GM19239 (cell line): ENCODE measurements around the gene SCGB1C2.
"Not testable (repeated sequence)": the region's sequence is repeated elsewhere in the genome, so short reads cannot be mapped to it uniquely, and the experiment has no call there.

ENCODE experiments used
- DNase-seq: peaks from one replicate; pipeline ENCODE4 v3.0.0; 2011; ENCODE audit warnings: low spot score; ENCODE audit not compliant: insufficient read length
- FAIRE-seq: peaks from 2 replicates; lab custom pipeline; 2011; peaks lifted over from hg19 to GRCh38; lab: Jason Lieb, UNC

Gene SCGB1C2

GRCh38 chr17:137166-137807 lies at the start of gene SCGB1C2:
Gene SCGB1C2 (plus strand): TSS chr17:137569. CDS start chr17:137591, 22 bp downstream.
- not testable (repeated sequence) for DNase-seq, FAIRE-seq

- not testable (repeated sequence) for FAIRE-seq, DNase-seq
Observed at GRCh38 chr17:113111-113510, 24.3 kb upstream of the SCGB1C2 start.

GRCh38 chr17:118339-118917 lies 18.9 kb upstream of the SCGB1C2 start:
- FAIRE-seq = not testable (repeated sequence)

GRCh38 chr17:133932-134331 lies 3.4 kb upstream of the SCGB1C2 start:
- DNase-seq, FAIRE-seq: not testable (repeated sequence)

More at GRCh38 chr17:118339-118917, 18.9 kb upstream of the SCGB1C2 start:
- DNase-seq = not testable (repeated sequence)

GRCh38 chr17:134332-134785 lies 3.0 kb upstream of the SCGB1C2 start:
- FAIRE-seq = not testable (repeated sequence)

GRCh38 chr17:135022-135421 lies 2.3 kb upstream of the SCGB1C2 start:
- not testable (repeated sequence) for FAIRE-seq, DNase-seq

More at GRCh38 chr17:134332-134785, 3.0 kb upstream of the SCGB1C2 start:
- not testable (repeated sequence) for DNase-seq

GRCh38 chr17:135895-136294 lies 1.5 kb upstream of the SCGB1C2 start:
- FAIRE-seq = not testable (repeated sequence)

GRCh38 chr17:136531-136930 lies 838 bp upstream of the SCGB1C2 start:
- FAIRE-seq, DNase-seq: not testable (repeated sequence)

More at GRCh38 chr17:135895-136294, 1.5 kb upstream of the SCGB1C2 start:
- not testable (repeated sequence) for DNase-seq

GRCh38 chr17:139401-140205 lies 2.2 kb downstream of the SCGB1C2 start:
- DNase-seq, FAIRE-seq: not testable (repeated sequence)

GRCh38 chr17:142102-142661 lies 4.8 kb downstream of the SCGB1C2 start:
- FAIRE-seq (no peak), DNase-seq (no peak)

- DNase-seq = no peak
- no peak for FAIRE-seq
Observed at GRCh38 chr17:142876-143784, 5.8 kb downstream of the SCGB1C2 start.

- FAIRE-seq (no peak), DNase-seq (peak; percentile 89)
Observed at GRCh38 chr17:143785-144281, 6.5 kb downstream of the SCGB1C2 start.

GRCh38 chr17:144936-145670 lies 7.7 kb downstream of the SCGB1C2 start:
- DNase-seq = no peak
- no peak for FAIRE-seq

- no peak for FAIRE-seq
- no peak for DNase-seq
Observed at GRCh38 chr17:145671-146541, 8.5 kb downstream of the SCGB1C2 start.

- FAIRE-seq (no peak), DNase-seq (no peak)
Observed at GRCh38 chr17:146546-146945, 9.2 kb downstream of the SCGB1C2 start.

GRCh38 chr17:146983-147761 lies 9.8 kb downstream of the SCGB1C2 start:
- no peak for FAIRE-seq
- no peak for DNase-seq
